RWPE1 (cell line): ENCODE data around the gene TMEM121.
A peak's percentile ranks its signal among the peaks of the same experiment; 100 is the strongest.

Source experiments
- CTCF ChIA-PET: fragments of 350-600 bp; sonication (Branson Sonifier 250); formaldehyde crosslinking; extraction: SDS; loops from one replicate; lab custom pipeline; 2021; lab: Yijun Ruan, JAX
- POLR2A ChIA-PET: fragments of 400-600 bp; formaldehyde crosslinking; extraction: SDS; loops from one replicate; lab custom pipeline; 2020; ENCODE audit warnings: antibody characterized with exemption; ENCODE audit not compliant: low non-redundant PET; lab: Yijun Ruan, JAX
- DNase-seq: peaks from one replicate; pipeline ENCODE4 v3.0.0; 2012; ENCODE audit warnings: low spot score
- H3K27ac ChIP-seq: fragments of 450-650 bp; 2 replicates; pipeline ENCODE4 v1.5.1; 2017
- TF ChIP-seq, protein P1 (sequence below): fragments of 450-650 bp; conservative IDR thresholded peaks from 2 replicates; pipeline ENCODE4 v1.5.1; 2017; ENCODE audit warnings: low read depth, mild to moderate bottlenecking

TMEM121 gene

DNA sequence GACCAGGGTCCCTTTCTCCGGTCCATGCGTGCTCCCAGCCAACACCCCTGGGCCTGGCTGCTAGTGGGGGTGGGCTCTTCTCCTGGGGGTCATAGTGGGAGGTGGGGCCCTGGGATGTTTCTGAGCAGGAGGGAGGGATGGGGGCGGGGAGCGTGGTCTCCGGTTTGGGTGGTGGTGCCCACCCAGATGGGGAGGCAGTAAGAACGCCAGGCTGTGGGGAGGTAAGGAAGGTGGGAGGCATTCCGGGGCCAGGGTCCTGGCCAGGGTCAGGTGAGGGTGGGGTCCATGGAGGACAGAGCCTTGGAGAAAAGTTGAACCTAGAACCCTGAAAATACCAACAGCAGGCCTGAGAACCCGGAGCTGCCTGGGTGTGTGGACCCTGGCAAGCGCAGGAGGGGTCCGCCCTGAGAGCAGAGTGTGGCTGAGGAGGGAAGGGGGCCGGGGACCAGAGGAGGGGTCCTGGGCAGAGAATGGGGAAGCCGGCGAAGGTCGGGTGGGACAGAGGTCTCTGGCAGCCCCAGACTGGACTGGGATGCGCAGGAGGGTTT is 46.1 kb upstream of the TMEM121 start:
- TF ChIP-seq, protein P1, sequence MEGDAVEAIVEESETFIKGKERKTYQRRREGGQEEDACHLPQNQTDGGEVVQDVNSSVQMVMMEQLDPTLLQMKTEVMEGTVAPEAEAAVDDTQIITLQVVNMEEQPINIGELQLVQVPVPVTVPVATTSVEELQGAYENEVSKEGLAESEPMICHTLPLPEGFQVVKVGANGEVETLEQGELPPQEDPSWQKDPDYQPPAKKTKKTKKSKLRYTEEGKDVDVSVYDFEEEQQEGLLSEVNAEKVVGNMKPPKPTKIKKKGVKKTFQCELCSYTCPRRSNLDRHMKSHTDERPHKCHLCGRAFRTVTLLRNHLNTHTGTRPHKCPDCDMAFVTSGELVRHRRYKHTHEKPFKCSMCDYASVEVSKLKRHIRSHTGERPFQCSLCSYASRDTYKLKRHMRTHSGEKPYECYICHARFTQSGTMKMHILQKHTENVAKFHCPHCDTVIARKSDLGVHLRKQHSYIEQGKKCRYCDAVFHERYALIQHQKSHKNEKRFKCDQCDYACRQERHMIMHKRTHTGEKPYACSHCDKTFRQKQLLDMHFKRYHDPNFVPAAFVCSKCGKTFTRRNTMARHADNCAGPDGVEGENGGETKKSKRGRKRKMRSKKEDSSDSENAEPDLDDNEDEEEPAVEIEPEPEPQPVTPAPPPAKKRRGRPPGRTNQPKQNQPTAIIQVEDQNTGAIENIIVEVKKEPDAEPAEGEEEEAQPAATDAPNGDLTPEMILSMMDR = no peak
- no peak for DNase-seq
- ChIA-PET CTCF (interaction anchor here (0.6 to 2.7 kb wide), 19 partner anchors 8 to 940 kb away, joined by 3 to 24 read pairs (median 4); partner anchors contain the start of gene TMEM121), POLR2A (interaction anchor here (0.5 to 0.9 kb wide), 2 partner anchors 12 to 512 kb away, joined by 3 read pairs; no protein-coding TSS in a partner anchor)
- peak overlapping the region; percentile 100 for H3K27ac ChIP-seq

DNA sequence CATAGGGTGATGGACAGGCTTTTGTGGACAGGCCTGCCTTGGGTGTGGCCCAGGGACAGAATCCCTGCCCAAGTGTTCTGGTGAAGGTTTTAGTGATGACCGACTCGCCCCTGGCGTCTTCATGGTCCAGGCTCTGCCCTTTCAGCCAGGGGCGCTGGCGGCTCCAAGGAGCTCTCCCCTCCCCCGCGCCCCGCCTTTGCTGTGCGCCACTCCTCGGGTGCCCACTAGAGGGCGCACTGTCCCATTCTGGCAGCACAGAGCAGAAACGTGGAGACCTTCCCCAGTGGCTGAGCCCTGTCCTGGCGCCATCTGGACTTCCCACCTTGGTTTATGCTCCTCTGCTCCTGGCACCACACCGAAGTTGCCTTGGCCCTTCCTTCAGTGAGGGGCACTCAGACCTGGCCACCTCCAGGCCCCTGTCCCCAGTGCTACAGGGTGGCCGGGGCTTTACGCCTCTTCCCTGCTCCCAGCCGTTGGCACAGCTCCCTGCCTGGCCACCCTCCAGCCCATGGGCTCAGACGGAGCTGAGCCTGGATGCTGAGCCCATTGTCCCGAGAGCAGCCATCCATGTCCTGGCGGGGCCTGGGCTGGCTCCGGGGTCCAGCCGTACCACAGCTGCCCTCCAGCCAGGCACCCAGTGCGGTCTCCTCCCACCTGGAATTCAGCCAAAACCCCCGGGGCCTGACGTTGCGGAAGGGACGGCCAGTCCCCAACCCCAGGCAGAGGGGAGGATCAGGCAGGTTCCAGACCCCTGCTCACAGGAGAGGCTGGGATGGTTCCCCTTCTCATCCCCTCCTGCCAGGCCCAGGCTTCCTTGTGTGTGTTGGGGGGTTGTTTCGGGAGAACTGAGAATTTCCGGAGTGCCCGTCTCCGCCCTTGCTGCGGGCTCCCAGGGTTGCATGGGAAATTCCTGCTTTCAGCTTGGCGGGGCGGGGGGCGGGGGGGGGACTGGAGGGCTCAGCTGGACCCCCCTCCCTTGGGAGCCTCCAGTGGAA is 45.3 kb upstream of the TMEM121 start:
- peak overlapping the region; percentile 100 for H3K27ac ChIP-seq
- DNase-seq = peak; percentile 77
- TF ChIP-seq, protein P1 = peak; percentile 96
- ChIA-PET CTCF (interaction anchor here (0.6 to 2.7 kb wide), 20 partner anchors 9 to 939 kb away, joined by 3 to 24 read pairs (median 4); partner anchors contain the start of gene TMEM121), POLR2A (interaction anchor here (0.5 to 0.9 kb wide), 2 partner anchors 13 to 513 kb away, joined by 3 read pairs; no protein-coding TSS in a partner anchor)

DNA sequence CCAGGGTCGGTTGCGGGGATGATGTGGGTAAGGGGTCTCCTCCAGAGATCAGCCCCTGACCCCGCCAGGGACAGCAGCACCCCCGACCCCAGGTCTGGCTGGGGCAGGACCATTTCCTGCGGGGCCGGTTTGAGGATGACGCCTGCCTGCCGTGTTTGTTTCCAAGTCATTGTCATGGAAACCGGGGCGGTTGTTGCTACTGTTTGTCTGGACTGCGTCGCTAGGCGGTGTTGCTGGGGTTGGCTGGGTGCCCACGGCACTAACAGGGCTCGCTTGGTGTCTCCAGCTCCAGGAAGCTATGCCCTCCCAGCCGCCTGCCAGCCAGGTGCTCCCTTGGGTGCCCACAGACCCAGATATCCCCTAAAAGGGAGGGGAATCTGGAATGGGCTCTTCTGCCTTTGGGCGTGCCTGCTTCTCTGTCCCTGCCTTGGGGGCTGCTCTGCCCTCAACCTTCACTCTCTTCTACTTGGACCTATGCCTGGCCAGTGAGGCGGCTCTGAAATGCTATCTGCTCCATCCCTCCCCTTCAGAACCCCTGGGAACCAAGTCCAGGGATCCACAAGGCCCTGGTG is 44.4 kb upstream of the TMEM121 start:
- TF ChIP-seq, protein P1 = no peak
- DNase-seq = peak; percentile 93
- ChIA-PET POLR2A (no interaction called here), CTCF (interaction anchor here (0.7 to 2.7 kb wide), 5 partner anchors 8 to 51 kb away, joined by 3 to 24 read pairs (median 10); no protein-coding TSS in a partner anchor)
- H3K27ac ChIP-seq = peak overlapping the region; percentile 100

DNA sequence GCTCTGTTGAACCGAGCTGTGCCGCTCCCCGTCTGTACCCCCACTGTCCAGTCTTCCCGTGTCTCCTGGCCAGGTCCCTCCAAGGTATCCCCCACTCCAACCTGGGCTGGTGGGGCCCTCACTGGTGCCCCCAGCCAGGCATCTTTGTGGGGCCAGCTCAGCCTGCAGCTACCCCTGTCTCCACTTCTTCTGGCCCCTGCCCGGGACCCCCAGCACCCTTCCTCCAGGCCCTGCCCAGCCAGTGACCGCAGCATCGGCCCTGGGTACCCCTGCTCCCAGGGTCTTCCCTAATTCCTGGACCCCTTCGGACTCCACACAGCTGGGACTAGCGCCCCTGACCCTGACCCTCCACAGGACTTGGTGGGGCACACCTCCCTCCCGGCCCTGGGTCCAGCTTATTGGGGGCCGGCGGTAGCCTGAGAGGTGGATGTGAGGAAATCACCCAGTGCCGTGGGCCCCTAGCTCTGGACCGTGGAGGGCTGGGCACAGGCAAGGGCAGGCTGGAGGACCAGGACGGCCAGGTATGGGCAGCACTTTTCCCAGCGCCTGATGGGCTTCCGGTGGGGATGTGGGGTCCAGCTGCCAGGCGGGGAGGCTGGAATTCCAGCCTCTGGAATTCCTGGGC is 43.8 kb upstream of the TMEM121 start:
- ChIA-PET POLR2A (no interaction called here), CTCF (interaction anchor here (0.7 to 2.7 kb wide), 4 partner anchors 7 to 51 kb away, joined by 3 to 24 read pairs (median 3); no protein-coding TSS in a partner anchor)
- DNase-seq = no peak
- H3K27ac ChIP-seq = peak overlapping the region; percentile 100
- TF ChIP-seq, protein P1 = no peak

DNA sequence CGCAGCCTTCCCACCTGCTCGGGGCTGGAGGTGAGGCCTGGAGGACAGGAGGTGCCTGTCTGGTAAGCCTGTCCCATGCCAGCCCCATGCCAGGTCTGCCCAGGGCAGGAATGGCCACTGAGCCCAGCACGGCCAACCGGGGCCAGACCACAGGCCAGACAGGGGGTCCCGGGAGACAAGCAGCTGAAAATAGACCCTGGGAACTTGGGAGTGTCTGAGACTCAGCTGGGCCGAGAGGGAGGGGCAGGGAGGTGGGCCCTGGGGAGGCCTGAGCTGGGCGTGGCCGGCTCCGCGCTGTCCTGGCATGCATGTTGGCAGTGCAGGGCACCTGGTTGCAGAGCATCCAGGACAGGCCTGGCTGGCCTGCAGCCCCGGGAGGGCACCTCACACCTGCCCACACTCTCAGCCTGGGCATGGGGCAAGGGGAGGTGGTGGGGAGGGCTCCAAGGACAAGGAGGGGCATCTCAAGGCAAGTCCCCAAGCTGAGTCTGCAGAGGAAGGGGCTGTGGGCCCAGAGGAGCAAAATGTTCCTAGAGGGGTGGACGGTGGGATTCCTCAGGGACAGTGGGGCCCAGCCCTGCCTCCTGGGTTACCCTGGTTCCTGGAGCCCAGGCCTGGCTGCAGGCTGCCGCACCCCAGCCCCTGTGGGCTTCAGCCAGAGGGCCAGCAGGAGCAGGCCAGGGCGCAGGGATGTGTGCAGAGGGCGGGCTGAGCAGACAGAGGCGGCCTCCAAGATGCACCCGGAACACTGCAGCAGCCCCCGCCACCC is 42.9 kb upstream of the TMEM121 start:
- DNase-seq = no peak
- CTCF ChIA-PET = interaction anchor here (1.1 kb wide), 1 partner anchor 20 kb away, joined by 3 read pairs; no protein-coding TSS in a partner anchor
- H3K27ac ChIP-seq = peak overlapping the region; percentile 100
- POLR2A ChIA-PET = interaction anchor here (0.6 kb wide), 1 partner anchor 82 kb away, joined by 5 read pairs; no protein-coding TSS in a partner anchor
- TF ChIP-seq, protein P1 = no peak
